Measurements from ENCODE around the gene ZSWIM9. TPM values are rescaled to one million over a fixed set of nuclear protein-coding genes. Genes with fewer than 3 reads are reported as not detected.

The ZSWIM9 gene
- total RNA-seq, 1 donor from 2014 or later, result 6.6 TPM

Other genes starting within 250 kb of the ZSWIM9 start
- gene BSPH1, start 178.5 kb upstream of the ZSWIM9 start, total RNA-seq, result not detected
- gene ELSPBP1, start 176.0 kb upstream of the ZSWIM9 start, total RNA-seq, result not detected
- gene CABP5, start 126.6 kb upstream of the ZSWIM9 start, total RNA-seq, result not detected
- 40.8 TPM for gene PLA2G4C, start 59.9 kb upstream of the ZSWIM9 start, total RNA-seq
- 3.3 TPM for gene LIG1, start 336 bp upstream of the ZSWIM9 start, total RNA-seq
- gene CARD8, start 85.2 kb downstream of the ZSWIM9 start, total RNA-seq, result 34.5 TPM
- 0.78 TPM for gene ZNF114, start 99.4 kb downstream of the ZSWIM9 start, total RNA-seq
- 54.3 TPM for gene EMP3, start 154.9 kb downstream of the ZSWIM9 start, total RNA-seq
- 106 TPM for gene TMEM143, start 193.3 kb downstream of the ZSWIM9 start, total RNA-seq
- gene SYNGR4, start 193.7 kb downstream of the ZSWIM9 start, total RNA-seq, result not detected
- 73.5 TPM for gene KDELR1, start 220.9 kb downstream of the ZSWIM9 start, total RNA-seq
- gene GRIN2D, start 223.0 kb downstream of the ZSWIM9 start, total RNA-seq, result 0.38 TPM